H9 (cell line): ENCODE results near the gene TTBK1. TPM values are rescaled to one million over a fixed set of nuclear protein-coding genes. Genes with fewer than 3 reads are reported as not detected.

ENCODE experiments used
- DNase-seq: peaks from one replicate; pipeline ENCODE4 v3.0.0-alpha.2; 2017
- H2AFZ ChIP-seq: one replicate; pipeline ENCODE4 v1.6.1; 2013; ENCODE audit warnings: mild to moderate bottlenecking, low read length, control low read depth, moderate library complexity
- H2AK5ac ChIP-seq: 2 replicates; pipeline ENCODE4 v1.6.1; 2013; ENCODE audit warnings: low read length, control low read depth, mixed read lengths; ENCODE audit not compliant: insufficient read length
- H2BK120ac ChIP-seq: one replicate; pipeline ENCODE4 v1.6.1; 2013; ENCODE audit warnings: low read depth, mild to moderate bottlenecking, low read length, control low read depth, inconsistent platforms; ENCODE audit not compliant: poor library complexity, severe bottlenecking
- H2BK12ac ChIP-seq: 2 replicates; pipeline ENCODE4 v1.6.1; 2013; ENCODE audit warnings: low read length, control low read depth, mixed read lengths, low read depth; ENCODE audit not compliant: insufficient read length
- H2BK15ac ChIP-seq: 2 replicates; pipeline ENCODE4 v1.6.1; 2013; ENCODE audit warnings: low read depth, low read length, control low read depth
- H2BK20ac ChIP-seq: one replicate; pipeline ENCODE4 v1.6.1; 2013; ENCODE audit warnings: low read depth, mild to moderate bottlenecking, low read length, control low read depth, inconsistent platforms; ENCODE audit not compliant: poor library complexity, severe bottlenecking
- H2BK5ac ChIP-seq: 2 replicates; pipeline ENCODE4 v1.6.1; 2013; ENCODE audit warnings: low read length, control low read depth, mixed read lengths; ENCODE audit not compliant: insufficient read length
- H3K14ac ChIP-seq: 2 replicates; pipeline ENCODE4 v1.6.1; 2013; ENCODE audit warnings: low read length, control low read depth; ENCODE audit not compliant: insufficient read depth
- H3K18ac ChIP-seq: 2 replicates; pipeline ENCODE4 v1.6.1; 2013; ENCODE audit warnings: low read depth, mild to moderate bottlenecking, mixed read lengths, low read length, control low read depth; ENCODE audit not compliant: insufficient read length
- H3K23ac ChIP-seq: 2 replicates; pipeline ENCODE4 v1.6.1; 2013; ENCODE audit warnings: low read length, control low read depth, mixed read lengths, low read depth; ENCODE audit not compliant: insufficient read length
- H3K23me2 ChIP-seq: 2 replicates; pipeline ENCODE4 v1.6.1; 2013; ENCODE audit warnings: low read depth, mild to moderate bottlenecking, mixed read lengths, low read length, control low read depth; ENCODE audit not compliant: insufficient read length, poor library complexity, severe bottlenecking
- H3K27ac ChIP-seq: 2 replicates; pipeline ENCODE4 v1.5.1; 2013; ENCODE audit warnings: low read length, control low read depth, mixed read lengths, low read depth; ENCODE audit not compliant: insufficient read length
- H3K27me3 ChIP-seq: 2 replicates; pipeline ENCODE4 v1.6.1; 2013; ENCODE audit warnings: low read length, control low read depth, inconsistent platforms; ENCODE audit not compliant: insufficient read depth
- H3K4ac ChIP-seq: 2 replicates; pipeline ENCODE4 v1.6.1; 2013; ENCODE audit warnings: low read depth, mild to moderate bottlenecking, control low read depth, inconsistent platforms, low read length, moderate library complexity
- H3K4me1 ChIP-seq: 2 replicates; pipeline ENCODE4 v1.6.1; 2013; ENCODE audit warnings: low read length, control low read depth, inconsistent platforms; ENCODE audit not compliant: insufficient read depth
- H3K4me2 ChIP-seq: 2 replicates; pipeline ENCODE4 v1.6.1; 2013; ENCODE audit warnings: low read length, control low read depth, mixed read lengths; ENCODE audit not compliant: insufficient read length, insufficient read depth
- H3K56ac ChIP-seq: 2 replicates; pipeline ENCODE4 v1.6.1; 2013; ENCODE audit warnings: low read depth, mild to moderate bottlenecking, mixed read lengths, low read length, control low read depth; ENCODE audit not compliant: insufficient read length
- H3K79me1 ChIP-seq: 2 replicates; pipeline ENCODE4 v1.6.1; 2013; ENCODE audit warnings: low read depth, mild to moderate bottlenecking, moderate library complexity, low read length, control low read depth, inconsistent platforms; ENCODE audit not compliant: insufficient read depth, poor library complexity, severe bottlenecking
- H3K79me2 ChIP-seq: 2 replicates; pipeline ENCODE4 v1.6.1; 2013; ENCODE audit warnings: low read length, control low read depth, inconsistent platforms; ENCODE audit not compliant: insufficient read depth
- H3K9ac ChIP-seq: 2 replicates; pipeline ENCODE4 v1.6.1; 2013; ENCODE audit warnings: low read length, control low read depth, mixed read lengths; ENCODE audit not compliant: insufficient read length; ENCODE audit errors: extremely low read depth
- H3K9me3 ChIP-seq: one replicate; pipeline ENCODE4 v1.6.1; 2013; ENCODE audit warnings: low read depth, low read length, inconsistent platforms; ENCODE audit not compliant: control insufficient read depth
- H3T11ph ChIP-seq: one replicate; pipeline ENCODE4 v1.6.1; 2013; ENCODE audit warnings: mild to moderate bottlenecking, low read length, control low read depth, inconsistent platforms
- H4K20me1 ChIP-seq: one replicate; pipeline ENCODE4 v1.6.1; 2013; ENCODE audit not compliant: control insufficient read depth, insufficient read length, insufficient read depth
- H4K5ac ChIP-seq: 2 replicates; pipeline ENCODE4 v1.6.1; 2013; ENCODE audit warnings: low read depth, mild to moderate bottlenecking, mixed read lengths, low read length, control low read depth; ENCODE audit not compliant: insufficient read length
- H4K8ac ChIP-seq: replicated peaks from 2 replicates; pipeline ENCODE4 v1.6.1; 2013; ENCODE audit warnings: low read length, control low read depth, mixed read lengths, low read depth; ENCODE audit not compliant: insufficient read length
- H4K91ac ChIP-seq: 2 replicates; pipeline ENCODE4 v1.6.1; 2013; ENCODE audit warnings: low read depth, mild to moderate bottlenecking, moderate library complexity, mixed read lengths, low read length, control low read depth; ENCODE audit not compliant: insufficient read length
- H3K27ac Mint-ChIP-seq, 3 experiments: 2 replicates in 2 of 3; 3 replicates in 1 of 3; pipeline ENCODE4 v1.8.0; 2020 to 2021; ENCODE audit warnings: mixed read lengths in 3 of 3, mild to moderate bottlenecking in 1 of 3, moderate library complexity in 1 of 3
- H3K27me3 Mint-ChIP-seq: 2 replicates; pipeline ENCODE4 v1.8.0; 2021; ENCODE audit warnings: low read depth, mild to moderate bottlenecking, moderate library complexity, mixed read lengths
- H3K36me3 Mint-ChIP-seq, 3 experiments: 2 replicates in 2 of 3; 3 replicates in 1 of 3; pipeline ENCODE4 v1.8.0; 2020 to 2021; ENCODE audit warnings: low read depth in 3 of 3, mixed read lengths in 3 of 3; ENCODE audit not compliant: insufficient read depth in 1 of 3
- H3K4me1 Mint-ChIP-seq, 2 experiments: 2 replicates each; pipeline ENCODE4 v1.8.0; 2020; ENCODE audit warnings: mixed read lengths in 2 of 2
- H3K4me3 Mint-ChIP-seq, 2 experiments: 2 replicates in 1 of 2; 3 replicates in 1 of 2; pipeline ENCODE4 v1.8.0; 2020 to 2021; ENCODE audit warnings: mild to moderate bottlenecking in 2 of 2, mixed read lengths in 2 of 2, moderate library complexity in 1 of 2
- H3K9me3 Mint-ChIP-seq, 2 experiments: 2 replicates in 1 of 2; 3 replicates in 1 of 2; pipeline ENCODE4 v1.8.0; 2020; ENCODE audit warnings: mild to moderate bottlenecking in 2 of 2, mixed read lengths in 2 of 2, moderate library complexity in 1 of 2
- CTCF ChIP-seq: fragments of 200-600 bp; sonication (generic); conservative IDR thresholded peaks from 3 replicates; pipeline ENCODE4 v1.8.0; 2021; ENCODE audit warnings: antibody characterized with exemption, mild to moderate bottlenecking
- WGBS: extraction: QIAGEN DNeasy Blood & Tissue Kit; methylation state at CpG from one replicate; pipeline ENCODE4 v1.1.7; 2013; ENCODE audit warnings: missing lambda C conversion rate, low lambda C conversion rate, mixed read lengths; ENCODE audit not compliant: insufficient read length; ENCODE audit errors: extremely low coverage; 5-methylcytosine and 5-hydroxymethylcytosine counted together
- total RNA-seq: library from RNA; stranded (reverse); gene quantifications from 2 replicates; pipeline ENCODE4 v1.2.1, GENCODE V29; 2021

The TTBK1 gene
- total RNA-seq, 1 experiment from 2014 or later: 1.6 TPM

GRCh38 chr6:43235841-43236240 is 7.4 kb upstream of the TTBK1 start:
- Histone ChIP-seq H3K56ac (no peak overlapping the region), H2BK15ac (no peak overlapping the region), H2BK120ac (no peak overlapping the region), H4K91ac (no peak overlapping the region), H2BK12ac (no peak overlapping the region), H4K8ac (no peak overlapping the region), H3K14ac (no peak overlapping the region), H3K27me3 (peaks cover 2% of the 10 kb centered on the region; the same call in 1 of the 2 replicates), H3K23ac (no peak overlapping the region), H3K79me2 (no peaks in the 10 kb centered on the region), H3K9ac (no peak overlapping the region), H3T11ph (no peak overlapping the region), H3K4me1 (no peaks in the 10 kb centered on the region), H3K23me2 (no peaks in the 10 kb centered on the region), H2AFZ (no peak overlapping the region), H3K27ac (no peak overlapping the region), H3K18ac (no peak overlapping the region), H2BK5ac (no peak overlapping the region), H3K9me3 (no peaks in the 10 kb centered on the region), H2AK5ac (no peak overlapping the region), H2BK20ac (no peak overlapping the region), H4K5ac (no peak overlapping the region), H3K4ac (no peak overlapping the region), H3K79me1 (no peaks in the 10 kb centered on the region), H4K20me1 (no peaks in the 10 kb centered on the region), H3K4me2 (no peak overlapping the region)
- H3K9me3 Mint-ChIP-seq: peaks cover 2 to 4% of the 10 kb centered on the region in 2 experiments; a peak in 4 of 5 replicates
- no peak for TF ChIP-seq CTCF
- no CpG with 5 or more reads among the region's 2 CpGs for WGBS
- no peaks in the 10 kb centered on the region for H3K36me3 Mint-ChIP-seq
- H3K4me1 Mint-ChIP-seq: no peaks in the 10 kb centered on the region
- H3K27ac Mint-ChIP-seq: no peak overlapping the region
- DNase-seq: no peak
- H3K27me3 Mint-ChIP-seq: peaks cover 42% of the 10 kb centered on the region
- H3K4me3 Mint-ChIP-seq: no peak overlapping the region
